K562 (cell line): ENCODE measurements around the gene RPUSD2. TPM values are rescaled to one million over a fixed set of nuclear protein-coding genes. Genes with fewer than 3 reads are reported as not detected.

Source experiments
- ATAC-seq: fragments of 200-7000 bp; cut with Tn5 transposase; 3 replicates; pipeline ENCODE4 v1.9.1; 2020; ENCODE audit warnings: moderate library complexity
- BruUV-seq: library from RNA; stranded (reverse); fragments of 400-500 nt; replicated peaks from 2 replicates; lab custom pipeline; 2021; lab: Mats Ljungman, UMichigan
- CTCF ChIA-PET: fragments of 300-600 bp; formaldehyde crosslinking; extraction: SDS; loops from one replicate; lab custom pipeline; 2021; ENCODE audit warnings: low intra/inter-chr PET ratio; lab: Yijun Ruan, JAX
- POLR2A ChIA-PET: fragments of 300-600, 350-650 bp; sonication (Branson Sonifier 250); formaldehyde crosslinking; extraction: SDS; loops from one replicate; lab custom pipeline; 2021; ENCODE audit warnings: antibody characterized with exemption, inconsistent platforms; lab: Yijun Ruan, JAX
- DNase-seq, 4 experiments: peaks; one replicate each; pipeline versions ENCODE4 v3.0.0 to v3.0.0-alpha.2; 2011 to 2018; ENCODE audit warnings: low spot score in 3 of 4, mixed read lengths in 3 of 4; ENCODE audit errors: extremely low read depth in 1 of 4
- FAIRE-seq: peaks from 2 replicates; lab custom pipeline; 2011; peaks lifted over from hg19 to GRCh38; lab: Jason Lieb, UNC
- H2AFZ ChIP-seq: 2 replicates; pipeline ENCODE4 v1.6.0; 2011; ENCODE audit warnings: low read depth, low read length, control low read depth, inconsistent platforms
- H3K27ac ChIP-seq: fragments of 200-600 bp; 3 replicates; pipeline ENCODE4 v1.8.0; 2011; ENCODE audit warnings: low read depth, mild to moderate bottlenecking, control low read depth, inconsistent platforms, low read length, moderate library complexity, mixed read lengths; ENCODE audit errors: extremely low read depth
- H3K27me3 ChIP-seq, 2 experiments: fragments of 300-600 bp in 1 of 2; 2 replicates in 1 of 2; 3 replicates in 1 of 2; pipeline versions ENCODE4 v1.6.0 to v1.8.0; 2011; ENCODE audit warnings: inconsistent platforms in 2 of 2, low read length in 2 of 2, mild to moderate bottlenecking in 1 of 2, mixed read lengths in 1 of 2, moderate library complexity in 1 of 2; ENCODE audit not compliant: control insufficient read depth in 2 of 2, insufficient read depth in 2 of 2
- H3K36me3 ChIP-seq: fragments of 300-600 bp; 3 replicates; pipeline ENCODE4 v1.8.0; 2011; ENCODE audit warnings: mild to moderate bottlenecking, low read length, inconsistent platforms; ENCODE audit not compliant: control insufficient read depth, insufficient read depth
- H3K4me1 ChIP-seq, 2 experiments: fragments of 200-600 bp in 1 of 2; replicated peaks in 1 of 2; 2 replicates in 1 of 2; 3 replicates in 1 of 2; pipeline versions ENCODE4 v1.5.1 to v1.8.0; 2011; ENCODE audit warnings: inconsistent platforms in 2 of 2, low read length in 2 of 2, mild to moderate bottlenecking in 1 of 2, mixed read lengths in 1 of 2, moderate library complexity in 1 of 2; ENCODE audit not compliant: control insufficient read depth in 2 of 2, insufficient read depth in 2 of 2
- H3K4me2 ChIP-seq: 2 replicates; pipeline ENCODE4 v1.6.1; 2011; ENCODE audit warnings: low read length, control low read depth, inconsistent platforms, mixed read lengths; ENCODE audit not compliant: insufficient read depth
- H3K4me3 ChIP-seq: fragments of 200-600 bp; sonication (generic), shearing (Covaris generic); 2 replicates; pipeline ENCODE4 v1.5.1; 2016; ENCODE audit warnings: control low read depth, inconsistent platforms
- H3K79me2 ChIP-seq: fragments of 200-600 bp; 3 replicates; pipeline ENCODE4 v1.8.0; 2011; ENCODE audit warnings: low read length, inconsistent platforms; ENCODE audit not compliant: control insufficient read depth, insufficient read depth
- H3K9ac ChIP-seq, 2 experiments: 2 replicates each; pipeline versions ENCODE4 v1.6.0 to v1.6.1; 2011; ENCODE audit warnings: low read depth in 2 of 2, low read length in 2 of 2, control low read depth in 1 of 2, inconsistent platforms in 1 of 2, mild to moderate bottlenecking in 1 of 2, mixed read lengths in 1 of 2; ENCODE audit not compliant: insufficient read depth in 1 of 2
- H3K9me1 ChIP-seq: one replicate; pipeline ENCODE4 v1.6.0; 2011; ENCODE audit warnings: inconsistent platforms, mild to moderate bottlenecking, low read length, moderate library complexity; ENCODE audit not compliant: control insufficient read depth, insufficient read depth
- H3K9me3 ChIP-seq: replicated peaks from 2 replicates; pipeline ENCODE4 v1.5.1; 2011; ENCODE audit warnings: low read depth, low read length, inconsistent platforms; ENCODE audit not compliant: control insufficient read depth, insufficient read depth
- H4K20me1 ChIP-seq: replicated peaks from 2 replicates; pipeline ENCODE4 v1.6.1; 2011; ENCODE audit warnings: low read length, inconsistent platforms, mixed read lengths; ENCODE audit not compliant: control insufficient read depth, insufficient read depth
- BHLHE40 ChIP-seq: IDR thresholded peaks from 2 replicates; pipeline ENCODE4 v1.6.1; 2011; ENCODE audit warnings: low read length, improper control_type of control experiment
- CBFA2T3 ChIP-seq: fragments of 450-650 bp; IDR thresholded peaks from 2 replicates; pipeline ENCODE4 v1.6.1; 2017
- ELK3 ChIP-seq: fragments of 450-650 bp; formaldehyde crosslinking; IDR thresholded peaks from 2 replicates; pipeline ENCODE4 v1.4.0; 2020; ENCODE audit warnings: mild to moderate bottlenecking
- MAX ChIP-seq: sonication (generic); formaldehyde crosslinking; IDR thresholded peaks from 2 replicates; pipeline ENCODE4 v1.9.0; 2022; ENCODE audit warnings: mild to moderate bottlenecking, missing genetic modification reagents
- MEIS2 ChIP-seq: fragments of 450-650 bp; IDR thresholded peaks from 2 replicates; pipeline ENCODE4 v1.6.1; 2014; ENCODE audit warnings: mild to moderate bottlenecking; ENCODE audit not compliant: partially characterized antibody
- PKNOX1 ChIP-seq: fragments of 450-650 bp; IDR thresholded peaks from 2 replicates; pipeline ENCODE4 v1.6.1; 2016
- PPARD ChIP-seq: fragments of 250-450 bp; sonication (Bioruptor Pico); IDR thresholded peaks from 2 replicates; pipeline ENCODE4 v1.8.0; 2022; ENCODE audit warnings: inconsistent platforms, mild to moderate bottlenecking, moderate library complexity
- SMARCA5 ChIP-seq: fragments of 450-650 bp; IDR thresholded peaks from 2 replicates; pipeline ENCODE4 v1.6.1; 2016
- ZNF76 ChIP-seq: fragments of 250-450 bp; sonication (Bioruptor Pico); IDR thresholded peaks from 2 replicates; pipeline ENCODE4 v1.4.0; 2020; ENCODE audit warnings: mild to moderate bottlenecking, moderate library complexity, borderline replicate concordance
- WGBS: fragments of 100-300 bp; shearing (Covaris generic); methylation state at CpG from one replicate; pipeline ENCODE4 v1.1.6; 2016; ENCODE audit warnings: low coverage, mixed read lengths; ENCODE audit not compliant: insufficient coverage; ENCODE audit errors: missing lambda C conversion rate; 5-methylcytosine and 5-hydroxymethylcytosine counted together
- in situ Hi-C: fragments of 300-500 bp; cut with MboI; formaldehyde crosslinking; loops from 4 replicates; pipeline ENCODE4 v1.15.0; 2018; ENCODE audit warnings: inconsistent platforms, mixed read lengths
- intact Hi-C: fragments of 100-400 bp; cut with micrococcal nuclease; formaldehyde crosslinking; loops from 2 replicates; pipeline ENCODE4 v1.14.2; 2022
- polyA plus RNA-seq, 8 experiments: library from polyadenylated mRNA; depleted of rRNA in 4 of 8; stranded (reverse) in 5 of 8; unstranded in 3 of 8; fragments of >200 nt; fragmentation: Nextera tagmentation in 2 of 8; fragmentation: Illumina TruSeq in 1 of 8; extraction: Ambion mirVana in 2 of 8; extraction: Trizol in 1 of 8; gene quantifications; 2 replicates each; pipeline versions ENCODE4 v1.2.1 to v1.2.3, GENCODE V29; 2011 to 2014; ENCODE audit warnings: inconsistent platforms in 1 of 8, missing spikeins in 1 of 8
- total RNA-seq, 7 experiments: library from RNA; depleted of rRNA in 6 of 7; stranded (reverse); fragments of >200 nt in 6 of 7; fragmentation: Illumina TruSeq in 2 of 7; extraction: Trizol in 2 of 7; gene quantifications; 2 replicates each; pipeline versions ENCODE4 v1.2.1 to v1.2.3, GENCODE V29; 2011 to 2021; ENCODE audit warnings: low replicate concordance in 1 of 7
- TF ChIP-seq, protein P1 (sequence below), 2 experiments: fragments of 450-650 bp; conservative IDR thresholded peaks; 2 replicates each; pipeline ENCODE4 v1.6.1; 2017; ENCODE audit warnings: mild to moderate bottlenecking in 2 of 2, moderate library complexity in 2 of 2
- TF ChIP-seq, protein P2 (sequence below): fragments of 250-450 bp; sonication (Bioruptor Pico); IDR thresholded peaks from 2 replicates; pipeline ENCODE4 v1.5.0; 2021
- TF ChIP-seq, protein P3 (sequence below), 2 experiments: fragments of 250-450 bp in 1 of 2; fragments of 450-650 bp in 1 of 2; sonication (Bioruptor Pico) in 1 of 2; IDR thresholded peaks; 2 replicates each; pipeline versions ENCODE4 v1.6.1 to v1.8.0; 2016 to 2021; ENCODE audit warnings: mild to moderate bottlenecking in 2 of 2, moderate library complexity in 2 of 2, missing compliant biosample characterization in 1 of 2, missing genetic modification characterization in 1 of 2

Gene RPUSD2
- total and polyA plus RNA-seq, 9 of the 15 experiments (the other 6 are each of a cell fraction or from before 2014, with no cell fraction given) = 3.7 to 30.2 (median 14.3) TPM

- no peak for TF ChIP-seq ELK3 (CRISPR knock-in tag)
Measured at GRCh38 chr15:40548610-40549009, 20.5 kb upstream of the RPUSD2 start (continued).

GRCh38 chr15:40549894-40550293 is 19.2 kb upstream of the RPUSD2 start:
- ATAC-seq = peak; percentile 57
- Histone ChIP-seq H3K79me2 (no peaks in the 10 kb centered on the region), H3K36me3 (peaks cover 58% of the 10 kb centered on the region), H3K27me3 (no peaks in the 10 kb centered on the region), H3K9me1 (no peaks in the 10 kb centered on the region), H3K4me3 (no peak overlapping the region), H4K20me1 (no peaks in the 10 kb centered on the region), H3K4me1 (peaks cover 8 to 24% of the 10 kb centered on the region in 2 experiments; a peak in 4 of 5 replicates), H3K4me2 (no peak overlapping the region), H3K27ac (peak overlapping the region; percentile 22; the same call in 1 of the 3 replicates), H3K9me3 (no peaks in the 10 kb centered on the region), H2AFZ (no peak overlapping the region), H3K9ac (0 out of 4 replicates have a peak overlapping the region, but pooled peaks of 1 of the 2 experiments have one; percentile 7)
- 48% methylated on average over 9 of the region's 9 CpGs for WGBS
- in situ Hi-C loops (no loop called here), intact Hi-C loops (no loop called here)
- ChIA-PET POLR2A (interaction anchor here (0.6 to 2.2 kb wide), 4 partner anchors 8 to 278 kb away, joined by 3 to 6 read pairs (median 4); partner anchors contain the start of gene PPP1R14D), CTCF (no interaction called here)
- no TSS peak for BruUV-seq
- DNase-seq = peak in 2 of 4 experiments; percentile 31 to 51
- no peak for FAIRE-seq
- TF ChIP-seq MAX (CRISPR knock-in tag) (peak; percentile 70), CBFA2T3 (peak; percentile 25), SMARCA5 (no peak), PKNOX1 (peak; percentile 37; the same call in 1 of the 2 replicates), BHLHE40 (peak; percentile 62; the same call in 1 of the 2 replicates), PPARD (CRISPR knock-in tag) (no peak), MEIS2 (peak; percentile 72), ZNF76 (no peak)
- TF ChIP-seq, protein P1, sequence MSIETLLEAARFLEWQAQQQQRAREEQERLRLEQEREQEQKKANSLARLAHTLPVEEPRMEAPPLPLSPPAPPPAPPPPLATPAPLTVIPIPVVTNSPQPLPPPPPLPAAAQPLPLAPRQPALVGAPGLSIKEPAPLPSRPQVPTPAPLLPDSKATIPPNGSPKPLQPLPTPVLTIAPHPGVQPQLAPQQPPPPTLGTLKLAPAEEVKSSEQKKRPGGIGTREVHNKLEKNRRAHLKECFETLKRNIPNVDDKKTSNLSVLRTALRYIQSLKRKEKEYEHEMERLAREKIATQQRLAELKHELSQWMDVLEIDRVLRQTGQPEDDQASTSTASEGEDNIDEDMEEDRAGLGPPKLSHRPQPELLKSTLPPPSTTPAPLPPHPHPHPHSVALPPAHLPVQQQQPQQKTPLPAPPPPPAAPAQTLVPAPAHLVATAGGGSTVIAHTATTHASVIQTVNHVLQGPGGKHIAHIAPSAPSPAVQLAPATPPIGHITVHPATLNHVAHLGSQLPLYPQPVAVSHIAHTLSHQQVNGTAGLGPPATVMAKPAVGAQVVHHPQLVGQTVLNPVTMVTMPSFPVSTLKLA (conservative IDR thresholded peaks at IDR 0.05) = 0 out of 4 replicates have a peak, but pooled peaks of 1 of the 2 experiments have one; percentile 43
- TF ChIP-seq, protein P2, sequence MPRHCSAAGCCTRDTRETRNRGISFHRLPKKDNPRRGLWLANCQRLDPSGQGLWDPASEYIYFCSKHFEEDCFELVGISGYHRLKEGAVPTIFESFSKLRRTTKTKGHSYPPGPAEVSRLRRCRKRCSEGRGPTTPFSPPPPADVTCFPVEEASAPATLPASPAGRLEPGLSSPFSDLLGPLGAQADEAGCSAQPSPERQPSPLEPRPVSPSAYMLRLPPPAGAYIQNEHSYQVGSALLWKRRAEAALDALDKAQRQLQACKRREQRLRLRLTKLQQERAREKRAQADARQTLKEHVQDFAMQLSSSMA (CRISPR knock-in tag) = no peak
- TF ChIP-seq, protein P3, sequence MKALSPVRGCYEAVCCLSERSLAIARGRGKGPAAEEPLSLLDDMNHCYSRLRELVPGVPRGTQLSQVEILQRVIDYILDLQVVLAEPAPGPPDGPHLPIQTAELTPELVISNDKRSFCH (CRISPR knock-in tag; IDR thresholded peaks at IDR 0.05) = no peak
- TF ChIP-seq, protein P3 (tag; IDR thresholded peaks at IDR 0.05) = no peak
